ENCODE data around the gene ZDHHC18. TPM values are rescaled to one million over a fixed set of nuclear protein-coding genes. Genes with fewer than 3 reads are reported as not detected.
A peak's percentile ranks its signal among the peaks of the same experiment; 100 is the strongest.

Gene ZDHHC18
- total RNA-seq, 1 donor from 2014 or later = 30.4 TPM

GRCh38 chr1:26784023-26784871, 42.2 kb upstream of the ZDHHC18 start:
- Histone ChIP-seq H3K4me3 (no peak overlapping the region), H3K9ac (no peak overlapping the region), H3K9me3 (ENCODE audit: low read depth) (no peaks in the 10 kb centered on the region), H3K4me1 (peaks cover 35% of the 10 kb centered on the region), H4K20me1 (ENCODE audit: low read depth) (peaks cover 39% of the 10 kb centered on the region), H2AFZ (replicated peaks) (no peak overlapping the region), H3K27ac (no peak overlapping the region), H3K79me2 (ENCODE audit: low read depth) (peaks cover 25% of the 10 kb centered on the region), H3F3A (ENCODE audit: low read depth) (peaks cover 84% of the 10 kb centered on the region), H3K27me3 (no peaks in the 10 kb centered on the region), H3K4me2 (no peak overlapping the region), H3K36me3 (peaks cover 10% of the 10 kb centered on the region)
- H3K27ac Mint-ChIP-seq = peak overlapping the region; percentile 48
- H3K4me1 Mint-ChIP-seq = peaks cover 67% of the 10 kb centered on the region
- DNase-seq (ENCODE audit: low spot score) = peak; percentile 26
- H3K36me3 Mint-ChIP-seq = peaks cover 12% of the 10 kb centered on the region
- no peak for TF ChIP-seq CTCF (IDR thresholded peaks at IDR 0.05)
- TF ChIP-seq EZH2phosphoT487 (IDR thresholded peaks at IDR 0.05) = no peak
- no peak for TF ChIP-seq EZH2 (IDR thresholded peaks at IDR 0.05)
- H3K27me3 Mint-ChIP-seq (ENCODE audit: insufficient read depth, low read depth) = peaks cover 4% of the 10 kb centered on the region
- H3K9me3 Mint-ChIP-seq = no peaks in the 10 kb centered on the region
- peak overlapping the region; percentile 40 for H3K4me3 Mint-ChIP-seq

GRCh38 chr1:26784886-26785285, 41.6 kb upstream of the ZDHHC18 start:
- Mint-ChIP-seq H3K27me3 (ENCODE audit: insufficient read depth, low read depth) (peaks cover 4% of the 10 kb centered on the region), H3K4me3 (no peak overlapping the region), H3K4me1 (peaks cover 73% of the 10 kb centered on the region), H3K36me3 (peaks cover 8% of the 10 kb centered on the region), H3K9me3 (no peaks in the 10 kb centered on the region), H3K27ac (peak overlapping the region; percentile 43)
- Histone ChIP-seq H4K20me1 (ENCODE audit: low read depth) (peaks cover 33% of the 10 kb centered on the region), H2AFZ (replicated peaks) (no peak overlapping the region), H3K9me3 (ENCODE audit: low read depth) (no peaks in the 10 kb centered on the region), H3K36me3 (peaks cover 10% of the 10 kb centered on the region), H3K4me2 (no peak overlapping the region), H3K9ac (no peak overlapping the region), H3K4me3 (no peak overlapping the region), H3K27me3 (no peaks in the 10 kb centered on the region), H3K79me2 (ENCODE audit: low read depth) (peaks cover 23% of the 10 kb centered on the region), H3K4me1 (peaks cover 35% of the 10 kb centered on the region), H3K27ac (no peak overlapping the region), H3F3A (ENCODE audit: low read depth) (peaks cover 84% of the 10 kb centered on the region)
- no peak for TF ChIP-seq EZH2phosphoT487 (IDR thresholded peaks at IDR 0.05)
- TF ChIP-seq EZH2 (IDR thresholded peaks at IDR 0.05) = no peak
- TF ChIP-seq CTCF (IDR thresholded peaks at IDR 0.05) = no peak
- DNase-seq (ENCODE audit: low spot score) = no peak

- Histone ChIP-seq H3K36me3 (peaks cover 10% of the 10 kb centered on the region), H3K4me3 (no peak overlapping the region), H3K9ac (no peak overlapping the region), H3K79me2 (ENCODE audit: low read depth) (peaks cover 20% of the 10 kb centered on the region), H3K27ac (peak overlapping the region; percentile 84), H4K20me1 (ENCODE audit: low read depth) (peaks cover 23% of the 10 kb centered on the region), H3K9me3 (ENCODE audit: low read depth) (no peaks in the 10 kb centered on the region), H3F3A (ENCODE audit: low read depth) (peaks cover 79% of the 10 kb centered on the region), H3K4me2 (peak overlapping the region; percentile 87), H3K27me3 (no peaks in the 10 kb centered on the region), H2AFZ (replicated peaks) (peak overlapping the region; percentile 23), H3K4me1 (peaks cover 35% of the 10 kb centered on the region)
- no peak for TF ChIP-seq CTCF (IDR thresholded peaks at IDR 0.05)
- no peak for TF ChIP-seq EZH2 (IDR thresholded peaks at IDR 0.05)
- TF ChIP-seq EZH2phosphoT487 (IDR thresholded peaks at IDR 0.05) = no peak
- no peaks in the 10 kb centered on the region for H3K9me3 Mint-ChIP-seq
- DNase-seq (ENCODE audit: low spot score) = peak; percentile 18
- peaks cover 8% of the 10 kb centered on the region for H3K36me3 Mint-ChIP-seq
- H3K27ac Mint-ChIP-seq = peak overlapping the region; percentile 100
- peak overlapping the region; percentile 50 for H3K4me3 Mint-ChIP-seq
- peaks cover 4% of the 10 kb centered on the region for H3K27me3 Mint-ChIP-seq (ENCODE audit: insufficient read depth, low read depth)
- peaks cover 74% of the 10 kb centered on the region for H3K4me1 Mint-ChIP-seq
These were observed 40.7 kb upstream of the ZDHHC18 start for GRCh38 chr1:26785611-26786436.
